ENCODE results near the gene UBAC1.

DNA sequence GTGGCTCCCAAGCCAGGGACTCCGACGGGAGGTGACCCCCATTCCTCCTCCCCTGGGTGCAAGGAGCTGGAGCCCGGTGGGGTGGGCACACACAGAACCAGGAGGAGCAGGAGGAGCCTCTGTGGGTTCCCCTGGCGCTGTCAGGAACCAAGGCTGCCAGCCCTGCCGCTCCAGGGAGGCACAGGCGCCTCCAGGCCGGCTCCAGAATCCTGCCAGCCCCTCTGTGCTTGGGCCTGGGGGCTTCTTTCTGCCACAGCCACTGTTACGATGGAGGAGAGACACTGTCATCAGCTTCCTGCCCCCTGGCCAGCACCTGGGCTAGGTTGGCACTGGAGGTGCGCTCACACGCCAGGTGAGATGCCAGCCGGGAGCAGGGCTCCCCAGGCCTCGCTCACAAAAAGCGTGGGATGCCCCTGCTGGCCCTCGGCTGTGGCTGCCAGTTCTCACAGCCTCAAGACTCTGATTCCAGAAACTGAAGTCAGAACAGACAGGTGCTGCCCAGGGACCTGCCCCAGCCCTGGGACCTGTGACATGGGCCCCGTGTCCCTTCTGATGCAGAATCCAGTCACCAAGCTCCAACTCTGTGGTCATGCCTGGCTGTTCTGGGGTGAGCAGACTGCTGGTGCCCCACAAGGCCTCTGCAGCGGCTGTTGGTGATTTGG, 37.4 kb upstream of the UBAC1 start:
- TF ChIP-seq CTCF (IDR thresholded peaks at IDR 0.05; ENCODE audit: insufficient read depth, low read length) (no peak), GABPA (IDR thresholded peaks at IDR 0.05; ENCODE audit: low read depth) (no peak), POLR2AphosphoS5 (IDR thresholded peaks at IDR 0.05; ENCODE audit: low read depth) (no peak)

All from HL-60 (cell line).